Lung microvascular endothelial cell (primary cell): Measurements from ENCODE around the gene NR3C2. TPM values are rescaled to one million over a fixed set of nuclear protein-coding genes. Genes with fewer than 3 reads are reported as not detected.

Experiments used
- DNase-seq, 2 donors: peaks; one replicate each; pipeline versions ENCODE4 v3.0.0 to v3.0.0-alpha.2; 2010; ENCODE audit warnings: low read depth in 2 of 2
- total RNA-seq: library from RNA; depleted of rRNA; stranded (reverse); fragments of >200 nt; gene quantifications from 2 replicates; pipeline ENCODE4 v1.2.1, GENCODE V29; 2014

The NR3C2 gene
- total RNA-seq, 1 donor from 2014 or later = 4.6 TPM

DNA sequence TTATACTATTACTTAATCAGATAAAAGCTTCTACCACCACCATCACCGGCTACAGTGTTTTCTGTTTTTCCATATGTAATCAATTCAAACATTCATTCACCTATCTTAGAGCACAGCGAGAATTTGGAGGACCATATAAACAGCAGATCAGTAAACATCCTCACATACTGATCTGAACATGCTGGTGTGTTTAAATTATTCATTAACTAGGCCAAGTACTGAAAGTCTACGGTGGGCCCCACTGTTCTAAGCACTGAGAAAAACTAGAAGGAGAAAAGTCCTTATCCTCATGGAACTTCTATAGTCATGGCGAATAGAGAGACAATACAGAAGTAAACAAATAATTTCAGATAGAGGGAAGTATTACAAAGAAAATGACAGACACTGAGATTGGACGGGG lies 176.6 kb downstream of the NR3C2 start:
- DNase-seq = no peak

GRCh38 chr4:148263802-148264201 lies 178.4 kb downstream of the NR3C2 start:
- DNase-seq = no peak

- DNase-seq = no peak
These were observed 179.1 kb downstream of the NR3C2 start for GRCh38 chr4:148263127-148263526.

DNA sequence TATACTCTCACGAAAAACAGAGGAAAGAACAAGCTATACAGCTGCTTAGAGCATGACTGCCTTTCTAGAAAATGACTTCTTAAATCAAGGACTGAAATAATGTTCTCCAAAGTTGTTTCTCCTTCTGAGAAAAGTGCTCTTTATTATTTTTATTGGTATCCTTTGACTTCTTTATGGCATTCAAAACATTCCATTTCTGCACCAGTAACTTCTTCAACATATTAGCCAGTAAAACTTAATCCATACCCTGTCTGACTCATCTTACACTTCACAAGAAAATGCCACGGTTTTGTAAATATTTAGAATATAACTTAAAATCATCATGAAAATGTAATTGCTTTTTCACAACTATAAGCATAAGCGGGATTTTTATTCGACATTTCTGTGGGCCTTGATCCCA lies 180.4 kb downstream of the NR3C2 start:
- DNase-seq = no peak

GRCh38 chr4:148259841-148260240 lies 182.4 kb downstream of the NR3C2 start:
- no peak for DNase-seq

GRCh38 chr4:148258535-148258934 lies 183.7 kb downstream of the NR3C2 start:
- DNase-seq = no peak

DNA sequence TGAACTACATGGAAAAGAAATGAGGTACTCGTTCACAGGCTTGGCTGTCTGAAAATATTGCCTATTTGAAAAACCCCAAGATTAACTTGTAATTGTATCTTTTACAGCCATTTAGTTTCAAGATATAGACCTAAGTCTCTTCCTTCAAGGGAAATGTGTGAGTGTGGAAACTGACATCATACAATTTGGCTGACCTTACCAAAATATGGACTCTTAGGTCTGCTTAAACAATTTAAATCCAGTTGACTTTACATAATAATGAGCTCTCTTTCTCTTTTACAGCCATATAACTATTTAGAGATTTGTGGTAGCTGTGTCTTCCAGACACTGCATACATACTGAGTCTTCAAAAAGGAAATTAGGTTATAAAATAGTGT lies 186.9 kb downstream of the NR3C2 start:
- DNase-seq = peak in 1 of 2 donors; percentile 20

GRCh38 chr4:148254621-148255343 lies 187.4 kb downstream of the NR3C2 start:
- peak in 1 of 2 donors; percentile 26 for DNase-seq

GRCh38 chr4:148253768-148254167 lies 188.4 kb downstream of the NR3C2 start:
- no peak for DNase-seq

GRCh38 chr4:148248824-148249223 lies 193.4 kb downstream of the NR3C2 start:
- no peak for DNase-seq

DNA sequence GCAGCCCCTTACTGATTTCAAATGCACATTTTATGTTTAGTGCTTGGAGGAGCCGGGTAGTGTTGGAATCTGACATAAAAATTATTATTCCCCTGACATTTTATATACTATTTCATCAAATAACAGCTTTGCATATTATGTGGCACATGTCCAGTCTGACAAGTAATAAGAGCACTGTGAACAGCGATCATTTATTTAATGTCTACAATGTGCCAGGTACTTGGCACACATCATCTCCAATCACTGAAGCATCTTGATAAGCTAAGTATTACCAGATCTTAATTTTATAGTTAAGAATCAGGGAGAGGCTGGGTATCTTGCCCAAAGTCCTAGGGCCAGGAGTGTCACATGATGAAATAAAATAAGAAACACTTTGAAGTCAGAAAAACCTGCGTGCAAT lies 197.2 kb downstream of the NR3C2 start:
- DNase-seq = no peak

DNA sequence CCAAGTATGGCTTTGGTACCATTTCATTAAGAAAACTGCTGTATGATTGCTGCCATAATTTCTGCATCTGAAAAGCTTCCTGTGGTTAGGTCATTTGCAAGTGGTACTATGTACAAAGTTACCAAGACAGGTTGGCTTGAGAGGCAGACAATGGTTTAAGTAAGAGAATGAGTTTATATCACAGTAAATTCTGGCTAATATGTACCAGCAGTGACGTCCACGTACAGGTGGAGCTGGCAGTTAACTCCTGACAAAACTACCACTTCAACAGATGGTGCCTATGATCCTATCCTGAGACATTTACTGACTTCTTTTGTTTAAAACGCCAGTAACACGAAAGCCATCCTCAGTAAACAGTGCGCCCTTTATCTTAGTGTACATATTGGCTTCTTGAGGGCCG lies 198.4 kb downstream of the NR3C2 start:
- no peak for DNase-seq

DNA sequence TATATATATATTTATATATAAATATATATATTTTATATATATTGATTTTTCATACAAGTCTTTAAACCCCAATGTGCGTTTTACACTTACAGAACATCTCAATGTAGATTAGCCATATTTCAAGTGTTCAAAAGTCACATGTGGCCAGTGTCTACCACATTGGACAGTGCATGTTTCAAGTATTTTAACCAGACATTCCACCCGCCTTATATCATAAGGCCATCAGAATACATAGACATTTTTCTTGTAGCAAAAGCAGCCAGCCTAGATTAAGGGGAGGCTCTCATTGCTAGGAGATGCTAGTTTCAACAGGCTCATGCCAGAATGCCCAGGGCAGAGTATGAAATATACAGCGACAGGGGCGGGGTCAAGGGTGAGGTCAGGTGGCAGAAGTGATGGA lies 202.0 kb downstream of the NR3C2 start:
- no peak for DNase-seq

GRCh38 chr4:148239494-148239985 lies 202.7 kb downstream of the NR3C2 start:
- no peak for DNase-seq

GRCh38 chr4:148238811-148239493 lies 203.3 kb downstream of the NR3C2 start:
- no peak for DNase-seq

DNA sequence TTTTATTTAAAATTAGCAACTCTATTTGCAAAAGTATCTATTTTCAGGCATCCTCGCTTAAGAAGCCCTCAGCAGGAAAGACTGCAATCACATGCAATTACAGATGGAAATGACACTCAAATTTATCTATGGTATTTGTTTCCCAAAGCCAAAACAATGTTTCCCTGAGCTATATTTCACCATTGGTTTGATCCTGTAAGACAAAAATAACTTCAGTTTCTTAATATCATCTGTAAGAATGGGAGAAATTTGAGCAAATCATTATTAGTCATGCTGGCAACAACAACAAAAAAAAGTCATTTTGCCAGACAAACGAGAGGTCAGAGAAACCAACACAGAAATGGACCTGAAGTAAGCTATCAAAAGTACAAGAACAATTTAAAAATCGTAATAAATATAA lies 204.1 kb downstream of the NR3C2 start:
- peak in 1 of 2 donors; percentile 8 for DNase-seq

DNA sequence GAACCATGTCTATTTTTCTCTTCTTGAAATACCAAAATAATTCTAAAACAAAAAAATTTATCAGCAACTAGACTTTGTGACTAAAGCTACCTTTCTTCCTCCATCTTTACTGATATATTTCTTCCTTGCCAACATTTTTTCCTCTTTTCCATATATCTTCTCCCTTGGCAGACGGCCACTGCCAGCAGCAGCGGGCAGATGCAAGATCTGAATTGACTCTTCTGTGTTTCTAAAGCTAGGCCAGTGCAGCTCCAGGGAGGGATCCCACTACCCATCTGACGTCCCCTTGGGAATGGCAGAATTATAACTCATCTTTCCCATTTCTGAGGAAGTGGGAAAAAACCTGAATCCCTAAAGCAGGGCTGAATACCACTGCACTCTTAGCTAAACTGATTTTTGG lies 206.4 kb downstream of the NR3C2 start:
- no peak for DNase-seq

DNA sequence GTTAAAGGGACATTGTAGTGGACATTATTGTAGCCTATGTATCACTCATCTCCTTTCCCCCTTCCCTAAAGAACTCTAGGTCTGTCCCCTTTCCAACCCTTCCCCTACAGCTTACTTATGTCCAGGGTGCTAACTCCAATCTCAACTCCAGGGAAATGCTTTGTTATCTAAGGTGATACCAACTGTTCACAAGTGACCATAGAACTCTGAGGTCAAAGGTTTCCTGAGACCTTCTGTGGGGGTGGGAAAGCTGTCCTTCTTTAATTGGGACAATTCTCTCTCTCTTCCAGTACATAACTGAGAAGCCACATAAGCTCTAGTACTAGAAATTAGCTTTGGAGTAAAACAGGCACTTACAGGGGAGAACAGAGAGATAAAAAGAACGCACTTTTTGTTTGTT lies 212.4 kb downstream of the NR3C2 start:
- no peak for DNase-seq

DNA sequence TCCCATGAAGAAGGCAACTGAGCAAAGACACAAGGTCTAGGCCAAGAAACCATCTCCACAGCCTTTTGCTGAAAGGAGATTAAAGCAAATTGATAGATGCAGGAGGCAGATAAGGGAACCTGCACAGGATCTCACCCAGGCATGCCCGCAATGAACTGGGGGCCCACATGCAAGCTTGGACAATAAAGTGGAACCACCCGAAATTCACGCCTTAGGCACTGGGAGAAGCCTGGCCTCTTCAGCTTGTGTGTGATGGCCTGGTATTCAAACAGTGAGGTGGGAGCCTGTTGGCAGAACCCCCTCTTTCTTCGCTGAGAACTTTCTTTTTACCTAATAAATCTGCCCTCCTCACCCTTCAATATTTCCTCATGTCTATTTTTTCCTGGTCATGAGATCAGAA lies 213.2 kb downstream of the NR3C2 start:
- no peak for DNase-seq

- DNase-seq = no peak
These were observed 215.1 kb downstream of the NR3C2 start for GRCh38 chr4:148227147-148227546.

- DNase-seq = no peak
These were observed 215.9 kb downstream of the NR3C2 start for GRCh38 chr4:148226341-148226740.

DNA sequence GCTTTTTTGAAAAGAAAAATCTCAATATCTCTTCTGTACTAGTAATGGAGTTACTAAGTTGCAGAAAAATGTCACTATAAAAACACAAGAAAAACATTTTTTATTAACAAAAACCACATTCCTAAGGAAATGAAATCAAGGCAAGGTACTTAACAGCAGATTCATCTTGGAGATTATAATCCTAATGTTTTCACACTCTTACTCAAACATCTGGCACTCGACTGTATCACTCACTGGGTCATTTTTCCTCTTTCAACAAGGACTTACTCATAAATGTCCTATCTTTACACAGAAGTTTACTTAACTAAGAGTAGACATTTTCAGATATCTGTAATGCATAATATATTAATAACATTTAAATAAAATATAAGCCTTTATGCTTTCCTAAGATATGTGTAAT lies 216.6 kb downstream of the NR3C2 start:
- peak in 1 of 2 donors; percentile 38 for DNase-seq

DNA sequence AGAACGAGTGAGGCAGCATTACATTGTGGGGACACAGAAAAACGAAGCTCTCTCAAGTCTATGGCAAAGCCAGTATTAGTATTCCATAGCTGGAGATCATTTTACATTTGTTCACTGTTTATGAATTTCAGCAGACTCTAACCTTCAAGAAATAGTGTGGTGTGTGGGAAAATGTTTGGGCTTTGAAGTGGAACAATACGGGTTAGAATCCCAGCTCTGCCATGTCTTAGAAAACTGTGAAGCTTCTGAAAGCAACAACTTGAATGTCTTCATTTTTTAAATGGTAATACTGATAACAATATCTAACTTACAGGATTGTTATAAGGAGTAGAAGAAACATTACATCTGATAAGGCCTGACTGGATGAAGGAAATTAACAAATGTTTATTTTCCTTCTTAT lies 217.7 kb downstream of the NR3C2 start:
- DNase-seq = no peak
